AG09309 (cell line): Measurements from ENCODE around the gene BOC.
A peak's percentile ranks its signal among the peaks of the same experiment; 100 is the strongest.

ENCODE experiments used
- DNase-seq: peaks from one replicate; pipeline ENCODE4 v3.0.0-alpha.2; 2010; ENCODE audit warnings: low read depth
- H3K4me3 ChIP-seq: 2 replicates; pipeline ENCODE4 v1.5.1; 2011; ENCODE audit warnings: mild to moderate bottlenecking, low read depth, low read length, moderate library complexity; ENCODE audit not compliant: control insufficient read depth
- CTCF ChIP-seq: IDR thresholded peaks from 2 replicates; pipeline ENCODE4 v1.5.1; 2011; ENCODE audit warnings: mild to moderate bottlenecking, low read depth, low read length, inconsistent platforms; ENCODE audit not compliant: insufficient read depth, control insufficient read depth; ENCODE audit errors: missing control alignments

BOC gene

GRCh38 chr3:113275258-113275556 is 63.9 kb downstream of the BOC start:
- H3K4me3 ChIP-seq, result no peak overlapping the region
- DNase-seq, result no peak
- TF ChIP-seq CTCF, result no peak

GRCh38 chr3:113275583-113275928 is 64.2 kb downstream of the BOC start:
- TF ChIP-seq CTCF, result no peak
- no peak overlapping the region for H3K4me3 ChIP-seq
- DNase-seq, result no peak

DNA sequence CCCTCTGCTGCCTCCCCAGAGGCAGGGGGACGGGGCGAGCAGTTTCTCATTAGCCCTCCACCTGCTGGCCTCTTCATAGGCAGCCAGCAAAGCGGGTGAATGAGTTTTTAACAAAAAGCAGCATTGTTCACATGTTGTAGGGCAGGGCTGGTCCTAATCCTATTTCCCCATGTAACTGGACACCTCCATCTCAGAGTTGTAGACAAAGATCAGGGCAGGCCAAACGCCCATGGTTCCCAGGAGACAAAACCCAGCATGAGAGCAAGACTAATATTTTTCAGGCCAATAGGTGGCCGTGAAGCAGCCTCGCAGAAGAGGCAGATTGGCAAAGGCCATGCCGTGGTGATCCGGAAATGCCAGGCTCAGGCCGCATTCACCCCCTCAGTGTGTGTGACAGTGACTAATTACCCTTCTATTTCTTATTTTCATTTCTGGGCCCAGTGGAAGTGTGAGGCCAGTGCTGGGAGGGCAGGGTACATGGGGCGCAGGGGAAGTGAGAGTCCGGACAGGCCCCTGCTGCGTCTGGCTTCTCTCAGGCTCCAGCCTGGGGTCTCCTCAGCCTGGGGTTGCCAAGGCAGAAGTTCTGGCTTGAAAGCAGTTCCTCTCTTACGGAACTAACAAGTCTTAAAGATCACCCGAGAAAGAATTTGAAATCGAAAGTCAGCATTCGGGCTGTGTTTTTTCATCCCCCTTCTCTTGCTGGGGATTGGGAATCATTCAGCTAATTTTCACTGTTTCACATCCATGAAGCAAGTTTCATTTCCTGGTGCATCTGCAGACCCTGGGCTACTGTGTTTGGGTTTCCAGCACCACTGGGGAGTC is 64.8 kb downstream of the BOC start:
- peak overlapping the region; percentile 19 for H3K4me3 ChIP-seq
- peak; percentile 38 for DNase-seq
- TF ChIP-seq CTCF, result peak; percentile 49

- TF ChIP-seq CTCF, result no peak
- H3K4me3 ChIP-seq, result peak overlapping the region; percentile 19
- DNase-seq, result no peak
These were observed 65.4 kb downstream of the BOC start for GRCh38 chr3:113276751-113277080.

DNA sequence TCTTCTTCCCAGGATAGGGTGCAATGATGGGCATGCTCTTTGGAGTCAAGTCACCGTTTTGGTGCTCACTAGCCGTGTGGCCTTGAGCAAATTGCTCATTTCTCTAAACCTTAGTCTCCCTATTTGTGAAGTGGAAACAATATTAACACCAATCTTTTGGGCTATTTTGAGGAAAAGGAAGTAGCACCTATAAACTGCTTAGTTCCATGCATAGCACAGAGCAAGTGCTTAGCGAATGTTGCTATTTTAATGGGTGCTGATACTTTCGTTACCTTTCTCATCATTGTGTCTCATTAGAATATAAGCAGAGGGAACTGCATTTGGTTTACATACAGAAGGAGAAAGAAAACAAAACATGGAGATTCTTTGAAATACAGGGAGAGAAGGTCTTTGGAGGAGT is 66.1 kb downstream of the BOC start:
- no peak for TF ChIP-seq CTCF
- H3K4me3 ChIP-seq, result no peak overlapping the region
- DNase-seq, result no peak

GRCh38 chr3:113277941-113278598 is 66.7 kb downstream of the BOC start:
- H3K4me3 ChIP-seq, result no peak overlapping the region
- no peak for DNase-seq
- TF ChIP-seq CTCF, result no peak

GRCh38 chr3:113278599-113278955 is 67.2 kb downstream of the BOC start:
- no peak for DNase-seq
- no peak overlapping the region for H3K4me3 ChIP-seq
- no peak for TF ChIP-seq CTCF
